NT2/D1 (cell line): ENCODE results near the gene PGAM5.

Source experiments
- YY1 ChIP-seq: IDR thresholded peaks from 2 replicates; pipeline ENCODE4 v1.6.1; 2011; ENCODE audit not compliant: insufficient read length, insufficient read depth
- ZNF274 ChIP-seq: IDR thresholded peaks from 2 replicates; pipeline ENCODE4 v1.6.1; 2011; ENCODE audit warnings: mild to moderate bottlenecking, low read depth, low read length

DNA sequence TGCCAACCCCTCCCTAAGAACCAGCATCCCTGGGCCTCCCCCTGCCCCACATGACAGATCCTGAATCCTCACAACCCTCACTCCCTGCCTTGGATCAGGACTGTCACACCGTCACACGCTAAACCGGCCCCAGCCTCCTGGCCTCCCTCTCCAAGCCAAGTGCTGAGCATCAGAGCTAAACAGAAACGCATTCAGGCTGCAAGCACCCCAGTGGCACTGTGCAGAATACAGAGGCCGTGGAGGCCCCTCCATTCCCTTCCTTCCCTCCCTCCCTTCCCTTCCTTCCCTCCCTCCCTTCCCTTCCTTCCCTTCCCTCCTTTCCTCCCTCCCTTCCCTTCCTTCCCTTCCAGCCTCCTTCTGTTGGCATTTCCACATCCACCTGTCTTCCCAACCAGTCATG is 36.1 kb upstream of the PGAM5 start:
- no peak for TF ChIP-seq ZNF274
- TF ChIP-seq YY1 = no peak
